NCI-H1694 treated with DMSO at 0.1 percent for 48 hours (cell line): ENCODE data around the gene BRD2.

Source experiments
- DNase-seq: peaks from one replicate; lab custom pipeline; 2025; lab: John Stamatoyannopoulos, UW

Gene BRD2

DNA sequence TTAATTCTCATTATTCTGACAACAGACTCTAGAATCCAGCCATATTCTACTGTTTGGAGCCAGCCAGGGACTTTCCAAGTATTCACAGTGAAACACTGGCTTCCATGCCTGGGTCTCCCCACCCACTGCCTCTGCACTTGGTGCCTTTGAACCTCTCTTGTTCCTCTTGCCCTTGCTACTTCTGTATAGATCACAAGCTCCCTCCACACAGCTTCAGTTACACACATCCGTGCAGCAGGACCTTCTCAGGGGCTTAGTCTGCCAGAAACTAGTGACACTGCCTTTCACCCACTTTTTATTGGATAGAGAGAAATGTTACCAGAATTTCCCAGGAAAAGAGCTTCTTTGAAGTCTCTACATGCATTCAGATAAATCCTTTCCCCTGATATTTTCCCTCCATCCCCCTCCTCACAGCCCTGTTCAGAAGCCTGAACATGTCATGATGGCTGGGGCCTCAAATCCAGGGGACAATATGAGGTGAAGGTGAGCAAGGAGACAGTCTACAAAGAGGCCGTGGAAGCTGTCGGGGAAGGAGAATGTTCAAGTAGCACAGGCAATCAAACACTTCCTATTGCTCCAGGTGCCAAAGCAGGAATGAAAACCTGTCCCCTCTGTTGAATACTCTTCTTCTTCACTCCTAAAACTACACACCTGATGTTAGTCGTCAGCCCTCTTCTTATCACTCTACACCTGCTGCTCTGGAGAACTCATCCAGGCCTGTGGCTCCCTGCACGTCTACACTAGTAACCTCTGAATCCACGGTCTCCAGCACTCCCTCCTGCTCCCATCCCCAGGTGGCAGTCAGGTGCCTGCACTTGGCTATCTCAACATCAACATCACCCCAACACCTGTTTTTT is 61.2 kb downstream of the BRD2 start:
- no peak for DNase-seq

DNA sequence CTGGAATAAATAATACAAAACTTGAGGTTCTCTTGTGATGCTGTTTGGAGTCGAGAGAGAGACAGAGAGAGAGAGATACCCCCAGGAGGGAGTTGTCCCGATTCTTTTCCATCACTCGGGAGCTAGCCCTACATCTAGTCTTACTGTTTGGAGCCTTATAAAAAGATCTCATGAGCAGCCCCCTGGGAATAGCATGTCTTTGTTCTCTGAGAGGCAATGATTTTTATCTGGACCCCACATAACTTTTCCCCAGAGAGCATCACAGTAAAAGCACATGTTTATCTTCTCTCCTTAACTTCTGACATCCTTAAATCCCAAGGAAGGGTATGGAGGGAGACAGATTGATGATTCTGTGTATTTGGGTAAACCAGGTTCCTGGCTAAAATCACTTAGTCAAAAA is 61.9 kb downstream of the BRD2 start:
- DNase-seq, result no peak
